C4-2B (cell line): ENCODE measurements around the gene NT5C1A.

Experiments used
- H3K27ac ChIP-seq: fragments of 450-650 bp; 2 replicates; pipeline ENCODE4 v1.5.1; 2017
- ZFX ChIP-seq: fragments of 450-650 bp; IDR thresholded peaks from 2 replicates; pipeline ENCODE4 v1.6.1; 2017
- TF ChIP-seq, protein P1 (sequence below): fragments of 450-650 bp; conservative IDR thresholded peaks from 2 replicates; pipeline ENCODE4 v1.5.1; 2017; ENCODE audit warnings: mild to moderate bottlenecking

NT5C1A gene

DNA sequence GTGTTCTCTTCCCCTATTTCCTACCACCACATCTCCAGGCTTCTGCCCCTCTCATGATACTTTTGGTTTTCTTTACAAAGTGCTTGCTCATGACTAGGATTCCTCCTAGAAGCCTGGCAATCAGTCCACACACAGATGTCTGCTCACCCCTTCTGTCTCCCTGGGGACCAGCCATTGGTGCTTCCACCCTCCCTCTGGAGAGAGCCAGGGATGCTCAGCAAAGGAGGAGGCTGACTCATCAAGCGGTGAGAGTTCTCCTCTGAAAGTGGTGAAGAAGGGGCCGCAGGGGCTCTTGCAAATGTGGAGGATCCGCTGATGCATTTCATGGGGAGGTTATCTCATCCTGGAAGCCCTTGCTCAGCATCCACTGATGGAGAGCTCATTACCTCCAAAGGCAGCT, 14.5 kb downstream of the NT5C1A start:
- H3K27ac ChIP-seq, result no peak overlapping the region
- TF ChIP-seq, protein P1, sequence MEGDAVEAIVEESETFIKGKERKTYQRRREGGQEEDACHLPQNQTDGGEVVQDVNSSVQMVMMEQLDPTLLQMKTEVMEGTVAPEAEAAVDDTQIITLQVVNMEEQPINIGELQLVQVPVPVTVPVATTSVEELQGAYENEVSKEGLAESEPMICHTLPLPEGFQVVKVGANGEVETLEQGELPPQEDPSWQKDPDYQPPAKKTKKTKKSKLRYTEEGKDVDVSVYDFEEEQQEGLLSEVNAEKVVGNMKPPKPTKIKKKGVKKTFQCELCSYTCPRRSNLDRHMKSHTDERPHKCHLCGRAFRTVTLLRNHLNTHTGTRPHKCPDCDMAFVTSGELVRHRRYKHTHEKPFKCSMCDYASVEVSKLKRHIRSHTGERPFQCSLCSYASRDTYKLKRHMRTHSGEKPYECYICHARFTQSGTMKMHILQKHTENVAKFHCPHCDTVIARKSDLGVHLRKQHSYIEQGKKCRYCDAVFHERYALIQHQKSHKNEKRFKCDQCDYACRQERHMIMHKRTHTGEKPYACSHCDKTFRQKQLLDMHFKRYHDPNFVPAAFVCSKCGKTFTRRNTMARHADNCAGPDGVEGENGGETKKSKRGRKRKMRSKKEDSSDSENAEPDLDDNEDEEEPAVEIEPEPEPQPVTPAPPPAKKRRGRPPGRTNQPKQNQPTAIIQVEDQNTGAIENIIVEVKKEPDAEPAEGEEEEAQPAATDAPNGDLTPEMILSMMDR, result no peak
- TF ChIP-seq ZFX, result no peak

DNA sequence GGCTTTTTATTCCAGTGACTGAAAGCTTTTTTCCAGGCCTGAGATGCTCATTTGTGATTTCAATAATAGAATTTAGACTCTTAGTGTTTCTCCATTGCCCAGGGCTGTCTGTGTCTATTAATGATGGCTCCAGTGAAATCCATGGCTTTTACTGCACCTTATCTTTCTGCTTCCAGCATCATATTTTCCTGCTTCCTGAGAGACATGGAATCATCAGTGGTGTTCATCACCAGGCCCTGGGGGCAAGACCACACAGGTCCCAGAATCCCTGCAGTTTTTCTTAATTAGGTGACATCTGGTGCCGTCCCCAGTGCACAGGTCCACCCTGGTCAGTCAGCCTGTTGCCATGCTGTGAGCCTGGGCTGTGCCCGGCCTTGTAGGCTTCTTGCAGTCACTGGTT, 15.5 kb downstream of the NT5C1A start:
- H3K27ac ChIP-seq, result no peak overlapping the region
- TF ChIP-seq, protein P1, result no peak
- TF ChIP-seq ZFX, result no peak

DNA sequence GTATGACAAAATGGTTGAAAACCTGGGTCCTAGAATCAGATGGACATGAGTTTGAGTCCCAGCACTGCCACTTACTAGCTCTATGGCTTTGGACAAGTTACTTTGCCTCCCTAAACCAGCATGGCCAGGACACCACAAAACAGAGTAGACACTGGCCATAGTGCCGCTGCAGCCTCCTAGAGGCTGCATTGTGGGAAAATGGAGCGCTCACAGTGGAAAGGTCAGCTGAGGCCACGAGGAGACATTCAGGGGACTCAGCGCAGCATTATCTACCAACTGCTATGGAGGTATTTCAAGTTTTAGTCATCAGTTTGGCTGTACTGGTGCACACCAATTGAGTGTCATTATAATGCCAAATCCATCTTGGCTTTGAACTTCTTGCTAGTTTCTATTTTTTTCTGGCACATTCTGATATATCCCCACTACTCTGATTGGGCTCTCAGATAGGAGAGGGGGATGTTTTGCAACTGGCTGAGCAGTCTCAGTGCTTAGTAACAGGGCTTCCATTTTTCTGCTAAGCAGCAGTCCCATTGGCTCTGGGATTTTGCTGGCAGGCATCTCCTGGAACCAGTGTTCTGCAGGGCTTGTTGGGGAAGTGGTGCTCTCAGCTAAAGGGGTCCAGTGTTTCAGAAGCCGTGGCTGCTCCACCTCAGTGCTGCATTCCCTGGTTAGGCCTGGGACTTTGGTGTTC, 16.2 kb downstream of the NT5C1A start:
- H3K27ac ChIP-seq, result no peak overlapping the region

DNA sequence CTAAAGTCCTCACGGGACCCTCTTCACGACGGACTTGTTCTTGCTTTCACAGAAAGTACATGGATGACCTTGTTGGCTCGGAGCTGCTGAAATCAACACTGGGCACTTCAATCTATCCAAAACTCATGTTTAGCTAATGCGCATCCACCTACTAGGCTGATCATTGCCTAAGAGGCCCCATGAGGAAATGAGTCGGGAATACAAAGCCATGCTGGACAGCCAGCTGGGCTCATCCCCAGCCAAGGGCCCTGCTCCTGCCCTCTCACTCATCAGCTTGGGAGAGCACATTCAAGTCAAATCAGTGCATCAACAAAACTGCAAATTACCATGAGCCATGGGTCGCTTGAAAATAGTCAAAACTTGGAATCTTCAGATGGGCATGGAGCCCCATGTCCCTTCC, 17.6 kb downstream of the NT5C1A start:
- no peak overlapping the region for H3K27ac ChIP-seq
- no peak for TF ChIP-seq ZFX
- TF ChIP-seq, protein P1, result no peak

More for the DNA sequence above, 16.2 kb downstream of the NT5C1A start:
- TF ChIP-seq ZFX, result no peak
- TF ChIP-seq, protein P1, result no peak

DNA sequence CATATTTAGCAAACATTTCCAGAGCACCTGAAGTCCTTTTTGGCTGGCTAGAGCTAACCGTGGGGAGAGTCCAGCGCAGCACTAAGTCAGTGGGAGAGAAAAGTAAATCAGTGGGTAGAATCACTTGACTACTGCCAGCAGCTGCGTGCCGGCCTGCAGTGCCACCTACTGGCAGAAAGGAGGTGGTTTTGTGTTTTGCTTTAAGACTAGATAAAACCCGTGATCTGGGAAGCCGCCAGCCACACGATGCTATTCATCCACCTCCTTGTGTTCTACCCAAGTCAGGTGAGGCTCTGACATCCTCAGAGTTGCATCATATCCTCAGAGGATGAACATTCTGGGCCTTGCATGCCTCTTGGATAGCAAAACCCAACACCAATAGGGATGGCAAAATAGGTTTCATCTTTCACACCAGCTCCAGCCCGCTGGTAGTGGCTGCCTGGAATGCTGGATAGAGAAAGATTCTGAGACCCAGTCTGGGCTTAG, 18.3 kb downstream of the NT5C1A start:
- H3K27ac ChIP-seq, result peak overlapping the region; percentile 40
- no peak for TF ChIP-seq ZFX
- TF ChIP-seq, protein P1, result peak; percentile 98

DNA sequence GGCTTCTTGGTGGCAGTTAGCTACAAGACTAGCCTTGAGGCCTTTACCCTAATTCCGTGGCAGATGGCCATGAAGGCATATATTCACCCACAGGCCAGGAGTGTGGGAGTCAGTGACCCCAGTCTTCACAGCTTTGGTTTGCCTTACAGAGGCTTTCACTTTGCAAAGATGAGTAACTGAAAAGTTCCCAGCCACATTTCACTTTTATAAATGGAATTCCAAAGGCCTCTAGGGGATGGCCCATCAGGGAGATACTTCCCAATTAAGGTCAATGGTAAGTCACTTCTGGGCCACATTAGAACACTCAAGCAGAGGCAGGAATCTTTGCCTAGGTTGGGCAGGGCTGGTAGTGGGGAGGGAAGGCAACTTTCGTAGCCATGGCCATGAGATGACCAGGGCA, 19.4 kb downstream of the NT5C1A start:
- peak overlapping the region; percentile 40 for H3K27ac ChIP-seq
- TF ChIP-seq ZFX, result no peak
- TF ChIP-seq, protein P1, result no peak

DNA sequence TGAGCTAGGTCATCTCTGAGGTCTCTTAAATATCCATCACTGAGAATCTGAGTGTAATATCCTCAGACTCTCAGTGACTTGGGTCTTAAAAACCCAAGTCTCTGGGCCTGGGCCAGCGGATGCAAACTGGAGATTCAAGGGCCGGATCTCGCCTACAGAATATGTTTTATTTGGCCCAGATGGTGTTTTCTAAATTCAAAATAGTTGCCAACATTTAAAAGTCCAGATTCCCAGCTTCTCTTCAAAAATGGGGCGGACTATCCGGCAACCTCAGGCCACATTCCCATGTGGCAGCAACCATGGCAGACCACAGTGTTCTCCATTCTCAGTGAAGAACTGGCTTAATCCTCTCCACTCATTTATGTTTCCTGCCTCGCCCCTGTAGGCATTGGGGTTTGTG, 19.8 kb downstream of the NT5C1A start:
- TF ChIP-seq, protein P1, result no peak
- TF ChIP-seq ZFX, result no peak

More for the DNA sequence above, 19.8 kb downstream of the NT5C1A start:
- H3K27ac ChIP-seq, result no peak overlapping the region
